WERI-Rb-1 (cell line): ENCODE data around the gene ARID1B.

Experiments used
- DNase-seq: peaks from one replicate; pipeline ENCODE4 v3.0.0-alpha.2; 2020
- H3K27ac ChIP-seq: fragments of 250-450 bp; sonication (Bioruptor Pico); 2 replicates; pipeline ENCODE4 v1.5.1; 2020; ENCODE audit warnings: mild to moderate bottlenecking, moderate library complexity
- H3K27me3 ChIP-seq: fragments of 250-450 bp; sonication (Bioruptor Pico); 2 replicates; pipeline ENCODE4 v1.5.1; 2021; ENCODE audit warnings: mild to moderate bottlenecking, low read depth, moderate library complexity; ENCODE audit not compliant: insufficient read depth, severe bottlenecking
- H3K36me3 ChIP-seq: fragments of 250-450 bp; sonication (Bioruptor Pico); 2 replicates; pipeline ENCODE4 v1.5.1; 2020; ENCODE audit warnings: mild to moderate bottlenecking, moderate library complexity
- H3K4me3 ChIP-seq: 2 replicates; pipeline ENCODE4 v1.5.1; 2011; ENCODE audit warnings: low read depth, mild to moderate bottlenecking, control low read depth, low read length
- H3K9me3 ChIP-seq: fragments of 250-450 bp; sonication (Bioruptor Pico); 2 replicates; pipeline ENCODE4 v1.5.1; 2021; ENCODE audit warnings: mild to moderate bottlenecking, moderate library complexity; ENCODE audit not compliant: severe bottlenecking
- CTCF ChIP-seq: IDR thresholded peaks from 2 replicates; pipeline ENCODE4 v1.5.1; 2011; ENCODE audit warnings: low read depth, mild to moderate bottlenecking, control low read depth, inconsistent platforms, low read length

Gene ARID1B

DNA sequence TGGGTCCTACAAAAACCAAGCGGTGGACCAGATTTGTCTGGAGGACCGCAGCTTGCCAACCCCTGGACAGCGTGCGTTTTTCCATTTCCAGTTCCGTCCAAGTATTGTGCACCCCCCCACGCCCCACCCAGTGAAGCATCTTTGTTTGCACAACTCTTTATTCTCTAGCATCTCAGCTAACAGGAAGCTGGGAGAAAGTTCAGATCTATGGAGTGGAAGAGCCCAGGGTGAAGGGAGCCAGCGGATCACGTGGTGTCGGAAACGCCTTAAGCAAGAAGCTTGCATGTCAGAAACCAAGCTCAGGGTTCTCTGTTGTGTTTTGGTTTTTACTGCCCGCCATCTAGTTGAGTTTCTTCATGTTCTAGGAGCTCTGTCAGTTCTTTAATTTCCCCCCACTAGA is 29.9 kb downstream of the ARID1B start:
- H3K27me3 ChIP-seq, result no peaks in the 10 kb centered on the region
- no peaks in the 10 kb centered on the region for H3K9me3 ChIP-seq
- H3K4me3 ChIP-seq, result no peak overlapping the region
- TF ChIP-seq CTCF, result no peak
- H3K27ac ChIP-seq, result no peak overlapping the region
- DNase-seq, result no peak
- 0 out of 2 replicates have a peak, but pooled peaks cover 3% of the 10 kb centered on the region for H3K36me3 ChIP-seq

- no peak overlapping the region for H3K27ac ChIP-seq
- H3K36me3 ChIP-seq, result 0 out of 2 replicates have a peak, but pooled peaks cover 3% of the 10 kb centered on the region
- H3K9me3 ChIP-seq, result no peaks in the 10 kb centered on the region
- DNase-seq, result no peak
- no peaks in the 10 kb centered on the region for H3K27me3 ChIP-seq
- no peak for TF ChIP-seq CTCF
- no peak overlapping the region for H3K4me3 ChIP-seq
These were observed 30.6 kb downstream of the ARID1B start for GRCh38 chr6:156807795-156808194.

GRCh38 chr6:156808287-156808686 is 31.1 kb downstream of the ARID1B start:
- DNase-seq, result no peak
- no peak overlapping the region for H3K4me3 ChIP-seq

GRCh38 chr6:156809034-156809433 is 31.9 kb downstream of the ARID1B start:
- Histone ChIP-seq H3K36me3 (peaks cover 10% of the 10 kb centered on the region; the same call in 1 of the 2 replicates), H3K9me3 (no peaks in the 10 kb centered on the region), H3K4me3 (no peak overlapping the region), H3K27ac (no peak overlapping the region), H3K27me3 (no peaks in the 10 kb centered on the region)
- TF ChIP-seq CTCF, result no peak
- no peak for DNase-seq

More at GRCh38 chr6:156808287-156808686, 31.1 kb downstream of the ARID1B start:
- Histone ChIP-seq H3K36me3 (peaks cover 3% of the 10 kb centered on the region; the same call in 1 of the 2 replicates), H3K27me3 (no peaks in the 10 kb centered on the region), H3K9me3 (no peaks in the 10 kb centered on the region), H3K27ac (no peak overlapping the region)
- TF ChIP-seq CTCF, result no peak

DNA sequence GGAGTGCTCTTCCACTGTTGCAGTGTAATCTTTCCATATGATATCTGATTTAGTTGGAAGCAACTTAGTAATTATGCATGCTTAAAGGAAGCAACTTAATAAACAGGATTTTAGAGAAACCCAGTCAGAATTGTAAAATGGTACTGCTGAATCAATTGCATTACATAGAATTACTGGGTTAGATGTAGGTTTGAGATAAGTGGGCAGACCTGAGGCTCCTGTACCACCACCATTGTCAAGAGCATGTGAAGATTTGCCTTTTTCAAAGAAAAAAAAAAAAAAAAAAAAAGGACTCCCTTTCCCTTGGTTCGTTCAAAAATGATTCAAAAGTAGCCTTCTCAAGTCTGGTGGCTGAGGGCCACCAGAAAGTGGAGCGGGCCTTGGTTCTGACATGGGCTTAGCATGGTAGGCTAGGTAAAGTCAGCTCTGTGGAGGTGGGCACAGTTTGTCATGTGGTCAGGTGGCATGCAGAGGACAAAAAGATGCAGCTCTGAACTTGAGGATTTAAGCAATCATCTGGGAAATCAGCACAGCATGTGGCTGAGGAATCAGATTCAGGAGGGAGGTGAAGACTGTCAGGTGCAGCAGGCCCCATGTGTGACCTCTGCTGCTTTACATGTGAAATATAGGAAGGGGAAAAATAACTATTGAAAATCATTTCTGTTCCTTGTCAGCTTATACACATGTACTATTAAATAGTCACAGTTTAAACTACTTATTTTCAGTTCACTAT is 32.4 kb downstream of the ARID1B start:
- Histone ChIP-seq H3K4me3 (no peak overlapping the region), H3K27me3 (no peaks in the 10 kb centered on the region), H3K27ac (no peak overlapping the region), H3K9me3 (no peaks in the 10 kb centered on the region), H3K36me3 (peaks cover 11% of the 10 kb centered on the region; the same call in 1 of the 2 replicates)
- TF ChIP-seq CTCF, result no peak
- DNase-seq, result no peak
